Activated CD4-positive, alpha-beta T cell treated with anti-CD3 and anti-CD28 coated beads for 24 hours (primary cell): ENCODE data around the gene SQOR.

ENCODE experiments used
- DNase-seq, 2 donors: peaks; one replicate each; pipeline ENCODE4 v3.0.0-alpha.2; 2020; ENCODE audit warnings: low read depth in 2 of 2

SQOR gene

DNA sequence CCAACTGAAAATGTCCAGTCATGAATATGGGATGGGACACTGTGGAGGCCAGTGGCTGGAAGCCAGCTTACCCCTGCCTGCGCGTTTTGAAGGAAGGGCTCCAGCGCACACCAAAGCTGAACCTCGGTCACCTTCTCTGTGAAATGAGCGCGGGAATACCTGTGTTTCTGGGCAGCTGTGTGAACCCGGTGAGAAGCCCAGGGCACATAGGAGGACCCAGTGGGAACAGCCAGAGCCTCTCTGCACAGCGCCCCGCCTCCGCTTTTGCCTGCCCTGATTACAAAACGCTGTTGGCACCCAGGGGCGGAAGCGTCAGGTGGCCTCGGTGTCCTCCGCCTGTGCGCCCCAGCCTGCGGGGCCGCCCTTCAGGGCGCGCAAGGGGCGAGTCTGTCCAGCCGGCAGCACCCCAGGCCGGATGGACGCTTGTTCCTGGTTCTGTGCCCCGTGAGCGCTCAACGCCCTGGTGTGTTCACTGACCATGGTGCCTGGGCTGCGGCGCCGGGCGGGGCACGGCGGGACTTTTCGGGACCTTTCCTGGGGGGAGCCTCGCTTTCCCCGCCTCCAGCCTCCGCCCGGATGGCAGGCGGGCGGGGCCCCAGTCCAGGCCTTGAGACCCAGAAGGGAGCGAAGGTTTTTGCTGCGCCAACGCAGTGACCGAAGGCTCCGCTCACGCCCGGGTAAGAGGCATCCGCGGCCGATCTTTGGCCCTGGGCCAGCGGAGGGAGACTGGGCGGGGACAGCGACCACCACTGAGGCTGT, at the start of gene SQOR:
SQOR (plus strand) TSS at position 598 of the 759 bp plus-strand sequence. CDS start 23,895 bp downstream, outside the sequence.
- peak; percentile 46 to 52 for DNase-seq

DNA sequence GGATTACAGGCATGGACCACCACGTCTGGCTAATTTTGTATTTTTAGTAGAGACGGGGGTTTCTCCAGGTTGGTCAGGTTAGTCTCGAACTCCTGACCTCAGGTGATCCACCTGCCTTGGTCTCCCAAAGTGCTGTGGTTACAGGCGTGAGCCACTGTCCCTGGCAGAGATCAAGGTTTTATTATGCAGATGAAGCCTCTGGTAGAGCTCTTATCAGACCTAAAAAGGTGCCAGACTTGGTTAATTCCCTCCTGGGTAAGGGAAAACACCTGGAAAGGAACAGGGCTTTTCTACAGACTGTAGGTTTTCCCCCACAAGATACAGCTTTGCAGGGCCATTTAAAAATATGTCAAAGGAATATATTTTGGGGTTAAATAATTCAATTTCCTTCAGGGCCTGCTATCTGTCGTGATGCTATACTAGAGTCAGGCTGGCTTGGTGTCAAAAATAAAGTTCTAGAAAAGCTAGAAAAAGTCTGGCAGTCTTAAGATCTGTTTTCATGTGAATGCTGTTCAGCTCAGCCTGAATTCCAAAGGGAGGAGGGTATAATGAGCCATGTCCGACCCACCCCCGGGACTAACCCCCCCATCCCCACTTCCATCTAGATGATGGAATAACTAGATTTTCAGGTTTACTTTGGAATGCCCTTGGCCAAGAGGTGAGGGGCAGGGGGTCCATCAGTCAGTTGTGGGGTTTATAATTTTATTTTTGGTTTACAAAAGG, 49.6 kb upstream of the SQOR start:
- no peak for DNase-seq

DNA sequence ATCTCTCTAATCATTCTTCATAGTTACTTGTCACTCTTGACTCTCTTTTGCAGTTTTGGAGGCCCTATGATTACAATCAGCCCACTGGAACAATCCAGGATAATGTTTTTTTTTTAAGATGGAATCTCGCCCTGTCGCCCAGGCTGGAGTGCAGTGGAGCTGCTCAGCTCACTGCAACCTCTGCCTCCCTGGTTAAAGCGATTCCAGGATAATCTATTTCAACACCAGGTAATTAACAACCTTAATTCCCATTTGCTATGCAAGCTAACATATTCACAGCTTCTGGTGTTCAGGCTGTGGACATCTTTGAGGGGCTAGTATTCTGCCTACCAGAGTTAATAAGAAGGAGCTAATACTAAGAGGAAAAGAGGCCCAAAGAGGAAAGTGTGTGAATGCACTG, 48.7 kb upstream of the SQOR start:
- no peak for DNase-seq

DNA sequence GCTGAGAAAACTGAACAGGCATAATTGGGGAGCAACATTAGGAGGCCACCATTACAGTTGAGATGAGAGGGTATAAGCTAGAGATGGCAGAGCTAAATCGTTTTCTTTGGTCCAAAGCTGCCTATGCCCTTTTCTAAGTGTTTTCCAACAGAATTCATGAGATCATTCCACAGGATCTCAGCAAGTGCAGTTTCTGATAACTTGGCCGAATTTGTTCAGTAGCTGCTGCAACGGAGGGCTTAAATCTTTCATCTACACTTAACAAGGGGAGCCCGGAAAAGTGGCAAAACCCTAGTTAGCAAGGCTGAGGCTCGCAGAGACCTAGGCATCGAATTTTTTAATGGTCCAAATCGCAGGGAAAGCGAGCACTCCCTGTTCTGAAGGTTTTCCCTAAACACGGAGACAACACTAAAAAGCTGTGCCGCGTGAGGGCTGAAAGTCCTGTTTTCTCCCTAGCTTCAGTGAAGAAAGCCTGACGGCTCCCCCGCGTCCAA, 48.2 kb upstream of the SQOR start:
- no peak for DNase-seq

DNA sequence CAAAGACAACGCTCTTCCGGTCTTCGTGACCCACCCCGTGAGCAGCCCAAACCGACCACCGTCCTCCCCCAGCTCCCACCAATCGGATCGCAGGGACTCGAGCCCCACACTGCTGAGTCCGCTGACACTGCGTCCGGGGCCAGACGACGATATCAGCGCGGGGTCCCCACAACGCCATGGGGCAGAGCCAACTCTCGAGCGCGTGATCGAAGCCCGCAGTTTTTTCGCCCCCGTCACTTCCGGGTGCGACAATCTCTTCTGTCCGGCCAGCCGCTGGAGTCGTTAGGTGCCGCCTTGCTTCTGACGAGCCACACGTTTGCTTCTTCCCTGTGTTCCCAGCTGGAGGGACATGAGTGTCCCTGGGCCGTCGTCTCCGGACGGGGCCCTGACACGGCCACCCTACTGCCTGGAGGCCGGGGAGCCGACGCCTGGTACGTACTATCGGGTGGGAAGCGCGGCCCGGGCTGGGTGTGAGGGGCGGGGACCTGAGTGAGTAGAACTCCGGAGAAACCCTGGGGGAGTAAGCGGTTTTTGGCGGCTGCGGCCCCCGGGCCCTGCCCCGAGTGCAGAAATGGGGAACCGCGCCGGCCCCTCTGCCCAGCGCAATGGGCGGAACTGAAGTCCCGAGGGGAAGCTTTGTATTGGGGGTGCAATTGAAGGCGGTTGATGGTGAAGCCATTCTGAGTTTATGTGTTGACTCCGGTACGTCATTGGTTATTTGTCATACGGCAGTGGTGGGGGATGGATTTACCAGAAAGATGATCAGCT, 47.5 kb upstream of the SQOR start, which contains the start of gene BLOC1S6:
BLOC1S6 (plus strand) TSS at position 285 of the 768 bp plus-strand sequence; CDS start at position 350, 65 bp downstream.
- peak; percentile 75 to 79 for DNase-seq

DNA sequence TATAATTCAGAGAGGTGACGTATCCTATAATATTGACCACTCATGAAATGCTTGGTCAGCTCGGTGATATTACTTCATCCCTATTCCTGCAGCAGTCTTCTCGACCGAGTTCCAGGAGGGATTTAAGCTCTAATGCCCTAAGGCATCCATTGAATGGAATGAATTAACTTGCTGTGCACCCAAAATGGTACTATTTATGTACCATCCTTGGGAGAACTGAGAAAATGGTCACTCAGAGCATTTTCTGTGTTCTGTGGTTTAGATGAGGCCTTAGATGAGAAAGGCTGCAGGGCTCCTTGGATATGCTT, 47.0 kb upstream of the SQOR start:
- no peak for DNase-seq

DNA sequence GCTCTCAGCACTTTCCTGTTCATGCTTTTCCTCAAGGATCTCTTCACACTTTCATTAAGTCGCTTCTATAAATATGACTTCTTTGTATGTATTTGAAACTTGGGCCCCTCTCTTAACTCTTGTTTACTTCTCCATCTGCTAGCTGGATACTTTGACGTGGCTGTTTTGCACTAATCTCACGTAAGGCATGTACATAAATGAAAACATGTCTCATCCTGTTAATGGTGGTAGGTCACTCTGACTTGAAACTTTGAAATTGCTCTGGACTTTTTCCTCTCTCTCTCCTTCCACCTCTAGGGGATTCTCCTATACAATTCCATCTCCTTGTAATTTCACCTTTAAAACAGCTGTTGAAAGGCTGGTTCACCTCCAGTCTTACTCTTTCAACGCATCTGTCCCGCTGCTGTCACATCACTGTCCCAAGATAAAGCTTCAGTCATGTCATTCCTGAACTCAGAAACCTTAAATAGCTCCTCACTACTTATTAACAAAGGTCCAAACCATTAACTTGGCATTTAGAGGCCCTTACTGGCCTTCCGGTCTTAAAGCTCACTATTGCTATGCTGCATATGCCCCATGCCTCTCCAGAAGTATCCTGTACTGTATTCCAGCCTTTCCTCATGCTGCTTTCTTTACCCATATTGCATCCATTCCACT, 46.5 kb upstream of the SQOR start:
- no peak for DNase-seq

DNA sequence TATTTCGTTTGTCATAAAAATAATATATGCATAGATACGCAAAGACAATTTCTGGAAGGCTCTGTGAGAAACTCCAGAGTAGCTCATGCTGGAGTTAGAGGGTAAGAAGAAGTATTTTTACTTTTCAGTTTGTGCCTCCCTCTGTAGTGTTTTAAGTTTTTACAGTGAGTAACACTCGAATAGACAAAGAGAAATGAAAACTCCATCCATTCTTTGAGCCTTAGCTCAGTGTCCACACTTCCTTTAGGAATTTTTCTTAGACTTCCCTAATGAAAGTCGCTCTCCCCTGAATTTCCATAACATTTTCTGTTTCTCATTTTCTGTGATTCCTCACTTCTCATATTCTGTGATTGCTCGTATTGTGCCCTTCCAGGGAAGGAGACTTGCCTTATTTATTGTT, 45.6 kb upstream of the SQOR start:
- no peak for DNase-seq

DNA sequence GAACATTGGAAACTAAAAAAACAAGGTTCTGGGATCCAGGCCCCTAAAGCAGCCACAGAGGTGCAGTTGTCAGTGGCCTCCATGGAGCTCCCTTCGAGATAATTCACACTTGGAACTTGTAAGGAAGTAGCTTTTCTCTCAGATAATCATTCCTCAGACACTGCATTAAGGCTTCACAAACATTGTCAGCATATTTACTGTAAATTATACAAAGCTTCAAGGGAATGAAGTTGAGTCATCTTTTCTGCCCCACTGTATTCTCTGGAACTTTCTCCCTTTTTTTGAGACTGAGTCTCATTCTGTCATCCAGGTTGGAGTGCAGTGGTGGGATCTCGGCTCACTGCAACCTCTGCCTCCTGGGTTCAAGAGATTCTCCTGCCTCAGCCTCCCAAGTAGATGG, 40.5 kb upstream of the SQOR start:
- no peak for DNase-seq

DNA sequence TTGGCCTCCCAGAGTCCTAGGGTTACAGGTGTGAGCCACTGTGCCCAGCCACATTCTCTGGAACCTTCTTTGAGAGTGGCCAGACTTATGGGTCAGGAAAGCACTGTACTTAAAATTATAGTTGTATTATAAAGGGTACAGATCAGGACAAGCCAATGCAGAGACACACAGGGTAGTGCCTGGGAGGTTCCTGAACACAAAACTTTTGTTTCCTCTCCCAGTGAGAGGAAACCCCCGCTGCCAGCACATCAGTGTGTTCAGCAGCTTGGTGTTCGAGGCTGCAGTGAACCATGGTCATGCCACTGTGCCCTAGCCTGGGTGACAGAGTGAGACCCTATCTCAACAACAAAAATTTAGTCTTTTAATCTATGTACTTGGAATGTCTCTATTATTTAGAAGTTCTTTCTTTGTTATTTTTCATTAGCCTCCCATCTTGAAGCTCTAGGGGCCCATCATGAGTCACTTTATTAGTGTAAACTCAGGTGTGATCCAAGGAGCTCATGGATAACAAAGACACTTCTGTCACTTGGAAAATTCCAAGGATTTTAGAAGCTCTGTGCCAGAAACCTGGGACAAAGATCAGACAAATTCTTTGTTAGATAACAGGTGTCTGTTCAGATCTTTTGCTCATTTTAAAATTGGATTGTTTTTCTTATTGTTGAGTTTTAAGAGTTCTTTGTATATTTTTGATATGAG, 39.8 kb upstream of the SQOR start:
- no peak for DNase-seq

DNA sequence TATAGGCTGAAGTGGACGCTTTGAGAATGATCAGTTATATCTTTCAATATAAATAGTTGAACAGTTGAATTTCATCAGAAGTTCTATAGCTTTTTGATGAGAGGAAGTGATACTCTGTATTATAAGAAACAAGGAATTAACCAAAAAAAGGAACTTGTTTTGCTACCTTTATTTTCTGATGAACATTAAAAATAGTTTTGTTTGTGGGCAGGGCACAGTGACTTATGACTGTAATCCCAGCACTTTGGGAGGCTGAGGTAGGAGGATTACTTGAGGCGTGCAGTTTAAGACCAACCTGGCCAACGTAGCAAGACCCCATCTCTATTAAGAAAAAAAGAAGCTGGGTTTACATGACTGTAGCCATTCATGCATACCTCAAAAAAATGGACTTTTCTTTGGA, 30.9 kb upstream of the SQOR start:
- no peak for DNase-seq

DNA sequence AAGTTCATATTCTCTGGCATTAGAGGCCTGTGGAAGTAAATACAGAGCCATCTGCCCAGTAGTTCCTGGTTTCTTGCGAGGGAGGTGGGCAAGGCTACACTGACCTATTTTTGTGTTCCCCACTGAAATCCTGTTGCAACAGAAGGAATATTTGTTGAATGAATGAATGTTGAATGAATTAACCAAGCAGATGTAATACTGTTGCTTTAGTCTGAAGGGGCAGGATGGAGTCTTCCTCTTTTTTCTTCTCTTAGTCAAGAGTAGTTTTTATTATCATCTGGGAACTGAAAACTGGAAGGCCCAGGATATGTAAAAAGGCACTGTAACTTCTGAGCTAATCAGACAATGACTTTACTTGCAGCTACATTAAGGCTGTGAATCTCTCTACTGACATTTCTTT, 30.5 kb upstream of the SQOR start:
- no peak for DNase-seq

DNA sequence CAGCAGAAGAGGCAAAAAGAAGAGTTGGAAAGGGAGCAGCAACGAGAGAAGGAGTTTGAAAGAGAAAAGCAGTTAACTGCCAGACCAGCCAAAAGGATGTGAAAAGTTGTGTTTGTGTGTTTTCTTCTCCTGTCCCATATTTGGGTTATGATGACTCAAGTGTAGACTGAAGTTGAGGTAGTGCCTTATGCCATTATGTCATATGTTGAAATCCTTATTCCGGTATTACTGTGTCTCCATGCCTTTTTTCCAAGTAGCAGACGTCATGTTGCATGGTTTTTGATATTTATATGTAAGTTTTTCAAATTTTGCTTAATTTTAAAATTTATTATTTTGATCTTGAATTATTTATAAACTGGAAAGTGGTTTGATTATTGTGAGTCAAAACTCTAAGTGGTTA, 28.4 kb upstream of the SQOR start:
- no peak for DNase-seq

DNA sequence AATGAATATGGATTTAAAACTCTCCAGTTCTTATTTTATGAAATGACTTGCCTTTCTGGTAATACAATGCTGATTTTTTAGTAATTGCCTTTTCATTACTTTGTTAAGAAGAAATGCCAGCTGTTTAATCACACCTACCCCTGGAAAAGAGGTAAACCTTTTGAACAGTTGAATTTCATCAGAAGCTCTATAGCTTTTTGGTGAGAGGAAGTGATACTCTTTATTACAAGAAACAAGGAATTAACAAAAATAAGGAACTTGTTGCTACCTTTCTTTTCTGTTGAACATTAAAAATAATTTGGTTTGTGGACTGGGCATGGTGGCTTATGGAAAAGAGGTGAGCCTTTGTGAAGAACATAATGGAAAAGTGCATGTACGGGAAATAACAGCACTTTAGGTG, 28.0 kb upstream of the SQOR start:
- DNase-seq, result no peak

DNA sequence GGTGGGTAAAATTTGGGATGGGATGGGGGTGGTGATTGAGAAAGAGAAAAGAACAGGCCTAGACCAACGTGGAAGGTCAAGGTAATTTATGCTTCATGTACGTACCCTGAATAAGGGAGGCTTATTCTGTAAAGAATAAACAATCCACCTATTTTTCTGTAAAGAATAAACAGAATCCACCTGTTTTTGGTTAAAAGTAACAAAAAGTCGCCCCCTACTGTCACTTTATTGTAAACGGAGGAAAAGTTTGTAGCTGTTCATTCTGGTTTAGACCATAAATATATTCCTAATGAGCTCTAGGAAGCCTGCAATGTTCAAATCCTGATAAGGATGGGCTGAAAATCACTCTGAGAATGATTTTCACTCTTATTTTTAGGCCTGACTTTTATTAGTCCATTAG, 23.5 kb upstream of the SQOR start:
- DNase-seq, result no peak

DNA sequence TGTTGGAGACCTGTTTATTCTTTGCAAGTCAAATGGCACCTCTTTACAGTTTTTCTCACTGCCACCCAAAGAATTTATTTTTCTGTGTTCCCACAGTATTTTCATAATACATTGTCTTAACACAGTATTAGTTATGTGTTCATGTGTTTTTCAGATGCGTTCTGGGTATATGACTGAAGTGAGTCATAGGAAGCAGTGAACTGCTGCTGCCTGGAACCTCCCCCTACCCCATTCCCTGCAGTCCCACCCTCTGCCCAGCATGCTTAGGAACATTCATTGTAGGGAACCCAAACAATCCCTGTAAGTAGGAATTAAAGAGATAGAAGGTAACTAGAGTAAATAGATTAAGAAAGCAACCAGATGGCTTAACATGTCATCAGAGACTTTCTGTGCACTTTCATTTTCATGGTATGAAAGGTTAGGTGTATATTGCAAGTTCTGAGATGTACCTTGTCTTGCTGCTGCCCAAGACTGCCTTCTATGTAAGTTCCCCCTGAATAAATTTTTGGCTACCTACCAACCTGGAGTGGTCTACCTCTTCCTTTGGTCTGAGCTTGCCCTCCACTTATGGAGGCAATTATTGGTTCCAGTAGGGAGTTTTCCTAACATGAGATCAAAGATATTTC, 21.9 kb upstream of the SQOR start:
- no peak for DNase-seq

DNA sequence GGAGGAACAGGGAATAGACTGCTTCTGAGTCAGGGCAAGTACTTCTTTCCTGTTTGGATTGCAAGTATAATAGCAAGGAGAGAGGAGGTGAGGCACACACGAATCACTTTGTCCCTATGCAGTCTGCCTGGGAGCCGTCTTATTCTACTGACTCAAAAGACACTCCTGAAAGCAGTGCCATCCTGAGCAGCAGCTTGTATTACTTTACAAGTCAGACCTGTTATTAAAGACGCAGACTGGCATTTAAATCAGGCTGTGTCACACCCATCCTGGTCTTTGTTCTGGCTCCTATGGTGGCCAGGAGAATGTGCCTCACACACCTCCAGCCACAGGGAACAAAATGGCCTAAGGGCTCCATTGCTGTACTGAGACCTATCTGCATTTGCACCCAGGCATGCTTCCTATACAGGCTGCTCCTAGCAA, 17.9 kb upstream of the SQOR start:
- no peak for DNase-seq

DNA sequence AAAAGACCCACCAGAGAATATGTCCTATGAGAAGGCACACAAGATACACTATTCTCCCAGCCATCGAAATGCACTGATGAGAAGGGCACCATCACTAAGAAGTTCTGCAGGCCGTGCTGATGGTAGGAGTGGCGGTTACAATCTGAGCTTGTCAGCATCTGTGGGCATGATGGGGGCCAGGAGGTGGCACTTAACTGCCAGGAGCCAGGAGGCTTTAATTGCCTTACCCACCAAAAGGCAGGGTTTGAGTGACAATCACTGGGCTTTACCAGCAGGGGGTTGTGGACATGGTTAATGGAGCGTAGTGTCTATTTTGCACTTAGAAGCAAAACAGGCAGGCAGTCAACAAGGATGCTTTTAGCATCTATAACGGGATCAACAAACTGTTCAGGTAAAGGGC, 16.0 kb upstream of the SQOR start:
- DNase-seq, result no peak

DNA sequence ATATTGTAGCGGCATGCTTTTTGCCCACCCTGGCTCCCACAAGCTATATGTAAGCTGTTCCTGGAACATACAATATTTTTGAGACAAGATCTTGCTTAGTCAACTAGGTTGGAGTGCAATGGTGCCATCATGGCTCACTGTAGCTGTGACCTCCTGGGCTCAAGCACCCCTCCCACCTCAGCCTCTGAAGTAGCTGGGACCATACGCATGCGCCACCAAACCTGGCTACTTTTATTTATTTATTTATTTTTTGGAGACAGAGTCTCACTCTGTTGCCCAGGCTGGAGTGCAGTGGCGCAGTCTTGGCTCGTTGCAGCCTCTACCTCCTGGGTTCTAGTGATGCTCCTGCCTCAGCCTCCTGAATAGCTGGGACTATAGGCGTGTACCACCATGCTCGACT, 6.7 kb upstream of the SQOR start:
- no peak for DNase-seq

DNA sequence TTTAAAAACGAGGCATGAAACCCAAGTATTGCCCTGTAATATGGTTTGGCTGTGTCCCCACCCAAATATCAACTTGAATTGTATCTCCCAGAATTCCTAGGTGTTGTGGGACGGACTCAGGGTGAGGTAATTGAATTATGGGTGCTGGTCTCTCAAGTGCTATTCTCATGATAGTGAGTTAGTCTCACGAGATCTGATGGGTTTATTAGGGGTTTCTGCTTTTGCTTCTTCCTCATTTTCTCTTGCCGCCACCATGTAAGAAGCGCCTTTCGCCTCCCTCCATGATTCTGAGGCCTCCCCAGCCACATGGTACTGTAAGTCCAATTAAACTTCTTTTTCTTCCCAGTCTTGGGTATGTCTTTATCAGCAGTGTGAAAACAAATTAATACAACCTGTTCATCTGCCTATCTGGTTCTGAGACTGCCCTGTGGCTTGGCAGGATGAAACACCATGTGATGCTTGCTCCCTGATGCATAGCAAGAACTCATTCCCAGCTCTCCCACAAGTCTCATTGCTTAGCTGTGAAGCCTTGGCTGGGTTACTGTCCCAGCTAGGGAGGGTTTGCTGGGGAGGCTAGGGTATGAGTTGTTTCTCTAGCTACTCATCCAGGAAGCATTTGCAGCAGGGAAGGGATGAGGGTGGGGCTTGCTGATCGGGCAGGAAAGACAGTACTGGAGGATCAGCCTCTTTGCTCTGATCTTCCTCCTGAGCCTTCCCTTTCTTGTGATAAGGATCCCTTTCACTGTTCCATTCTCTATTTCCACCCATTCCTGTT, 3.7 kb upstream of the SQOR start:
- no peak for DNase-seq
